Bronchial epithelial cell (primary cell): ENCODE results near the gene PDZD4. TPM values are rescaled to one million over a fixed set of nuclear protein-coding genes. Genes with fewer than 3 reads are reported as not detected.

Experiments
- DNase-seq: peaks from one replicate; pipeline ENCODE4 v3.0.0-alpha.2; 2010; ENCODE audit warnings: low read depth
- FAIRE-seq: peaks from 2 replicates; lab custom pipeline; 2011; peaks lifted over from hg19 to GRCh38; lab: Jason Lieb, UNC
- H3K27me3 ChIP-seq: 2 replicates; pipeline ENCODE4 v1.5.1; 2011; ENCODE audit warnings: low read length; ENCODE audit not compliant: control insufficient read depth, insufficient read depth
- H3K36me3 ChIP-seq: 2 replicates; pipeline ENCODE4 v1.5.1; 2011; ENCODE audit warnings: low read length; ENCODE audit not compliant: control insufficient read depth, insufficient read depth
- H3K4me3 ChIP-seq: 2 replicates; pipeline ENCODE4 v1.5.1; 2011; ENCODE audit warnings: mild to moderate bottlenecking, low read depth, low read length, control low read depth
- CTCF ChIP-seq: IDR thresholded peaks from 2 replicates; pipeline ENCODE4 v1.5.1; 2011; ENCODE audit warnings: mild to moderate bottlenecking, moderate library complexity, low read length, control low read depth, inconsistent platforms; ENCODE audit not compliant: insufficient read depth, severe bottlenecking
- total RNA-seq: library from RNA; depleted of rRNA; stranded (reverse); fragments of >200 nt; gene quantifications from 2 replicates; pipeline ENCODE4 v1.2.1, GENCODE V29; 2014

PDZD4 gene
- total RNA-seq, 1 donor from 2014 or later: under 0.01 TPM

GRCh38 chrX:153791104-153791852 lies 39.1 kb downstream of the PDZD4 start:
- TF ChIP-seq CTCF: no peak
- no peaks in the 10 kb centered on the region for H3K27me3 ChIP-seq
- peaks cover 8% of the 10 kb centered on the region for H3K36me3 ChIP-seq
- no peak overlapping the region for H3K4me3 ChIP-seq
- FAIRE-seq: no peak
- DNase-seq: no peak

GRCh38 chrX:153789654-153790053 lies 40.7 kb downstream of the PDZD4 start:
- H3K4me3 ChIP-seq: no peak overlapping the region
- no peak for TF ChIP-seq CTCF
- peaks cover 9% of the 10 kb centered on the region for H3K36me3 ChIP-seq
- DNase-seq (no peak), FAIRE-seq (no peak)
- H3K27me3 ChIP-seq: no peaks in the 10 kb centered on the region

GRCh38 chrX:153786669-153787068 lies 43.7 kb downstream of the PDZD4 start:
- FAIRE-seq (no peak), DNase-seq (no peak)
- no peaks in the 10 kb centered on the region for H3K27me3 ChIP-seq
- H3K36me3 ChIP-seq: peaks cover 9% of the 10 kb centered on the region
- H3K4me3 ChIP-seq: no peak overlapping the region
- no peak for TF ChIP-seq CTCF

- Histone ChIP-seq H3K36me3 (peaks cover 2% of the 10 kb centered on the region), H3K27me3 (no peaks in the 10 kb centered on the region), H3K4me3 (no peak overlapping the region)
- DNase-seq (no peak), FAIRE-seq (no peak)
- no peak for TF ChIP-seq CTCF
Measured at GRCh38 chrX:153784325-153784967, 45.9 kb downstream of the PDZD4 start.

- H3K4me3 ChIP-seq: no peak overlapping the region
- H3K36me3 ChIP-seq: peaks cover 2% of the 10 kb centered on the region
- FAIRE-seq (no peak), DNase-seq (no peak)
- H3K27me3 ChIP-seq: no peaks in the 10 kb centered on the region
- no peak for TF ChIP-seq CTCF
Measured at GRCh38 chrX:153783378-153784013, 46.8 kb downstream of the PDZD4 start.
